Gastroesophageal sphincter (tissue), 3 donors: ENCODE results near the gene MGAM2.

Experiments used
- CTCF ChIP-seq, 4 experiments: fragments of 200-600 bp in 2 of 4; fragments of 450-650 bp in 2 of 4; sonication (generic) in 1 of 4; IDR thresholded peaks; one replicate each; pipeline ENCODE4 v1.5.1; 2017 to 2019; ENCODE audit warnings: antibody characterized with exemption in 4 of 4, mild to moderate bottlenecking in 2 of 4, moderate library complexity in 2 of 4
- EP300 ChIP-seq: sonication (generic); formaldehyde crosslinking; IDR thresholded peaks from one replicate; pipeline ENCODE4 v1.6.1; 2017; ENCODE audit warnings: antibody characterized with exemption, mild to moderate bottlenecking

- TF ChIP-seq CTCF (IDR thresholded peaks at IDR 0.05) = no peak
- TF ChIP-seq EP300 = no peak
Observed at GRCh38 chr7:142175594-142175993, 64.1 kb downstream of the MGAM2 start.
